Smooth muscle cell (in vitro differentiated cells): ENCODE measurements around the gene INPP4B. TPM values are rescaled to one million over a fixed set of nuclear protein-coding genes. Genes with fewer than 3 reads are reported as not detected.

Experiments used
- DNase-seq: peaks from one replicate; lab custom pipeline; 2025; ENCODE audit not compliant: unreplicated experiment; lab: John Stamatoyannopoulos, UW
- H2AFZ ChIP-seq: fragments of 200-600 bp; sonication (generic); 2 replicates; pipeline ENCODE4 v1.6.0; 2016; ENCODE audit warnings: antibody characterized with exemption, low read depth, mild to moderate bottlenecking
- H3F3A ChIP-seq: fragments of 200-600 bp; sonication (generic); 2 replicates; pipeline ENCODE4 v1.6.0; 2017; ENCODE audit warnings: antibody characterized with exemption, low read depth
- H3K27ac ChIP-seq: fragments of 200-600 bp; sonication (generic); 2 replicates; pipeline ENCODE4 v1.5.1; 2016; ENCODE audit warnings: low read depth, mild to moderate bottlenecking
- H3K27me3 ChIP-seq: fragments of 200-600 bp; sonication (generic); 2 replicates; pipeline ENCODE4 v1.6.1; 2016; ENCODE audit warnings: low read depth, mild to moderate bottlenecking
- H3K36me3 ChIP-seq: fragments of 200-600 bp; sonication (generic); 2 replicates; pipeline ENCODE4 v1.5.1; 2016; ENCODE audit warnings: low read depth
- H3K4me1 ChIP-seq: fragments of 200-600 bp; sonication (generic); 2 replicates; pipeline ENCODE4 v1.5.1; 2016; ENCODE audit warnings: low read depth
- H3K4me2 ChIP-seq: fragments of 200-600 bp; sonication (generic); 2 replicates; pipeline ENCODE4 v1.6.0; 2016; ENCODE audit warnings: mild to moderate bottlenecking
- H3K4me3 ChIP-seq: fragments of 200-600 bp; sonication (generic); 2 replicates; pipeline ENCODE4 v1.5.1; 2016; ENCODE audit warnings: mild to moderate bottlenecking
- H3K79me2 ChIP-seq: fragments of 200-600 bp; sonication (generic); 2 replicates; pipeline ENCODE4 v1.6.0; 2016; ENCODE audit warnings: low read depth, mild to moderate bottlenecking
- H3K9ac ChIP-seq: fragments of 200-600 bp; sonication (generic); 2 replicates; pipeline ENCODE4 v1.6.0; 2016; ENCODE audit warnings: low read depth
- H3K9me3 ChIP-seq: fragments of 200-600 bp; sonication (generic); replicated peaks from 2 replicates; pipeline ENCODE4 v1.5.1; 2016; ENCODE audit warnings: low read depth
- H4K20me1 ChIP-seq: fragments of 200-600 bp; sonication (generic); 2 replicates; pipeline ENCODE4 v1.6.0; 2016; ENCODE audit warnings: low read depth
- WGBS: methylation state at CpG from one replicate; pipeline ENCODE4 v1.1.7; 2016; ENCODE audit warnings: low lambda C conversion rate; 5-methylcytosine and 5-hydroxymethylcytosine counted together
- polyA plus RNA-seq: library from polyadenylated mRNA; unstranded; fragments of >200 nt; fragmentation: Nextera tagmentation; extraction: Ambion mirVana; gene quantifications from 2 replicates; pipeline ENCODE4 v1.2.1, GENCODE V29; 2016
- total RNA-seq: library from RNA; depleted of rRNA; stranded (reverse); fragments of >200 nt; gene quantifications from 2 replicates; pipeline ENCODE4 v1.2.3, GENCODE V29; 2014
- TF ChIP-seq, protein P1 (sequence below): fragments of 200-600 bp; sonication (generic); IDR thresholded peaks from 2 replicates; pipeline ENCODE4 v1.5.1; 2017; ENCODE audit warnings: borderline replicate concordance, mild to moderate bottlenecking, antibody characterized with exemption; ENCODE audit not compliant: insufficient read depth, poor library complexity, severe bottlenecking

The INPP4B gene
- total and polyA plus RNA-seq, 2 experiments from 2014 or later: 2.0 to 10.9 TPM

GRCh38 chr4:142801966-142802365 lies 44.1 kb downstream of the INPP4B start:
- TF ChIP-seq, protein P1, sequence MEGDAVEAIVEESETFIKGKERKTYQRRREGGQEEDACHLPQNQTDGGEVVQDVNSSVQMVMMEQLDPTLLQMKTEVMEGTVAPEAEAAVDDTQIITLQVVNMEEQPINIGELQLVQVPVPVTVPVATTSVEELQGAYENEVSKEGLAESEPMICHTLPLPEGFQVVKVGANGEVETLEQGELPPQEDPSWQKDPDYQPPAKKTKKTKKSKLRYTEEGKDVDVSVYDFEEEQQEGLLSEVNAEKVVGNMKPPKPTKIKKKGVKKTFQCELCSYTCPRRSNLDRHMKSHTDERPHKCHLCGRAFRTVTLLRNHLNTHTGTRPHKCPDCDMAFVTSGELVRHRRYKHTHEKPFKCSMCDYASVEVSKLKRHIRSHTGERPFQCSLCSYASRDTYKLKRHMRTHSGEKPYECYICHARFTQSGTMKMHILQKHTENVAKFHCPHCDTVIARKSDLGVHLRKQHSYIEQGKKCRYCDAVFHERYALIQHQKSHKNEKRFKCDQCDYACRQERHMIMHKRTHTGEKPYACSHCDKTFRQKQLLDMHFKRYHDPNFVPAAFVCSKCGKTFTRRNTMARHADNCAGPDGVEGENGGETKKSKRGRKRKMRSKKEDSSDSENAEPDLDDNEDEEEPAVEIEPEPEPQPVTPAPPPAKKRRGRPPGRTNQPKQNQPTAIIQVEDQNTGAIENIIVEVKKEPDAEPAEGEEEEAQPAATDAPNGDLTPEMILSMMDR: no peak
- no peak for DNase-seq
- H4K20me1 ChIP-seq: no peaks in the 10 kb centered on the region

GRCh38 chr4:142781114-142781513 lies 65.0 kb downstream of the INPP4B start:
- DNase-seq: no peak
- Histone ChIP-seq H3K9me3 (no peaks in the 10 kb centered on the region), H3K4me2 (no peak overlapping the region), H3K36me3 (no peaks in the 10 kb centered on the region), H3K4me3 (no peak overlapping the region), H2AFZ (no peak overlapping the region), H3K9ac (no peak overlapping the region), H3K4me1 (no peaks in the 10 kb centered on the region), H3K27me3 (no peaks in the 10 kb centered on the region), H3K79me2 (no peaks in the 10 kb centered on the region), H3K27ac (no peak overlapping the region), H4K20me1 (no peaks in the 10 kb centered on the region), H3F3A (no peaks in the 10 kb centered on the region)
- 44% methylated on average over 1 of the region's 1 CpG for WGBS
- TF ChIP-seq, protein P1: no peak

More at GRCh38 chr4:142801966-142802365, 44.1 kb downstream of the INPP4B start:
- Histone ChIP-seq H3F3A (no peaks in the 10 kb centered on the region), H3K4me1 (no peaks in the 10 kb centered on the region), H3K36me3 (no peaks in the 10 kb centered on the region), H3K27me3 (peaks cover 5% of the 10 kb centered on the region), H3K4me3 (no peak overlapping the region), H3K9ac (no peak overlapping the region), H2AFZ (no peak overlapping the region), H3K4me2 (no peak overlapping the region), H3K27ac (no peak overlapping the region), H3K79me2 (no peaks in the 10 kb centered on the region), H3K9me3 (no peaks in the 10 kb centered on the region)
- 82% methylated on average over 2 of the region's 2 CpGs for WGBS

- Histone ChIP-seq H3K4me3 (no peak overlapping the region), H3K27me3 (no peaks in the 10 kb centered on the region), H3K36me3 (no peaks in the 10 kb centered on the region), H3K4me1 (no peaks in the 10 kb centered on the region), H3K9me3 (no peaks in the 10 kb centered on the region), H2AFZ (no peak overlapping the region), H3K4me2 (no peak overlapping the region), H3F3A (no peaks in the 10 kb centered on the region), H3K27ac (no peak overlapping the region), H3K79me2 (no peaks in the 10 kb centered on the region), H3K9ac (no peak overlapping the region), H4K20me1 (no peaks in the 10 kb centered on the region)
- TF ChIP-seq, protein P1: no peak
- 72% methylated on average over 1 of the region's 1 CpG for WGBS
- DNase-seq: no peak
Observed at GRCh38 chr4:142778900-142779299, 67.2 kb downstream of the INPP4B start.

GRCh38 chr4:142778430-142778829 lies 67.7 kb downstream of the INPP4B start:
- no peaks in the 10 kb centered on the region for H3F3A ChIP-seq
- H2AFZ ChIP-seq: no peak overlapping the region
- TF ChIP-seq, protein P1: no peak
- no peak overlapping the region for H3K9ac ChIP-seq
- no peaks in the 10 kb centered on the region for H3K4me1 ChIP-seq
- no peaks in the 10 kb centered on the region for H3K9me3 ChIP-seq
- no peaks in the 10 kb centered on the region for H3K79me2 ChIP-seq
- H3K36me3 ChIP-seq: no peaks in the 10 kb centered on the region
- no peaks in the 10 kb centered on the region for H3K27me3 ChIP-seq
- no peak overlapping the region for H3K27ac ChIP-seq
- no peak overlapping the region for H3K4me2 ChIP-seq
- no peak overlapping the region for H3K4me3 ChIP-seq
- WGBS: 94% methylated on average over 1 of the region's 1 CpG
- no peak for DNase-seq
- no peaks in the 10 kb centered on the region for H4K20me1 ChIP-seq
